COLO829 (cell line): ENCODE results near the gene NCEH1.
"Not testable (repeated sequence)": the region's sequence is repeated elsewhere in the genome, so short reads cannot be mapped to it uniquely, and the experiment has no call there.

Source experiments
- DNase-seq: peaks from one replicate; pipeline ENCODE4 v3.0.0; 2012; ENCODE audit warnings: low spot score

The NCEH1 gene

GRCh38 chr3:172612871-172613678 is 97.8 kb downstream of the NCEH1 start:
- no peak for DNase-seq

DNA sequence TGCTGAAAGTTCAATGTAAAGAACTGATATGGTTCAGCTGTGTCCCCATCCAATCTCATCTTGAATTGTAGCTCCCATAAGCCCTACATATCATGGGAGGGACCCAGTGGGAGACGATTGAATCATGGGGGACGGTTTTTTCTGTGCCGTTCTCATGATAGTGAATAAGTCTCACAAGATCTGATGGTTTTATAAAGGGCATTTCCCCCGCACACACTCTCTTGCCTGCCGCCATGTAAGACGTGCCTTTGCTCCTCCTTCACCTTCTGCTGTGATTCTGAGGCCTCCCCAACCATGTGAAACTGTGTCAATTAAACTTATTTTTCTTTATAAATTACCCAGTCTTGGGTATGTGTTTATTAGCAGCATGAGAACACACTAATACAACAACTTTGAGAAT is 101.1 kb downstream of the NCEH1 start:
- no peak for DNase-seq

DNA sequence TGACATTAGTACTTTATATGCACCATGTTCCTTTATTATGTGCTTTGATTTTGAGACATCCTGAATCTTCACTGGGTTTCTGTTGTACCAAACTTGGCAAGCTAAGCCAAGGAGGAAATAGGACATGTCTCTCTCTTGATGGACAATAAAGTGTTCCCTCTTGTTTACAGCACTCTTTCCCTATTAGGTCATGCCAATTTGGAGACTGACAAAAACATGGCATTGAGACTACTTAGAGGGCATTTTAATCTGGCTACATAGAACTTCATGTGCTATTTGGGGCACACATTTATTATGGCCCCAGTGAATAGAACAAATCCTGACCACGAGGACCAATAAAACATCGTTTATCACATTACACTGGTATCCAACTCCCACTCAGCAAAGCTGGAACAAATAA is 102.3 kb downstream of the NCEH1 start:
- DNase-seq = no peak

DNA sequence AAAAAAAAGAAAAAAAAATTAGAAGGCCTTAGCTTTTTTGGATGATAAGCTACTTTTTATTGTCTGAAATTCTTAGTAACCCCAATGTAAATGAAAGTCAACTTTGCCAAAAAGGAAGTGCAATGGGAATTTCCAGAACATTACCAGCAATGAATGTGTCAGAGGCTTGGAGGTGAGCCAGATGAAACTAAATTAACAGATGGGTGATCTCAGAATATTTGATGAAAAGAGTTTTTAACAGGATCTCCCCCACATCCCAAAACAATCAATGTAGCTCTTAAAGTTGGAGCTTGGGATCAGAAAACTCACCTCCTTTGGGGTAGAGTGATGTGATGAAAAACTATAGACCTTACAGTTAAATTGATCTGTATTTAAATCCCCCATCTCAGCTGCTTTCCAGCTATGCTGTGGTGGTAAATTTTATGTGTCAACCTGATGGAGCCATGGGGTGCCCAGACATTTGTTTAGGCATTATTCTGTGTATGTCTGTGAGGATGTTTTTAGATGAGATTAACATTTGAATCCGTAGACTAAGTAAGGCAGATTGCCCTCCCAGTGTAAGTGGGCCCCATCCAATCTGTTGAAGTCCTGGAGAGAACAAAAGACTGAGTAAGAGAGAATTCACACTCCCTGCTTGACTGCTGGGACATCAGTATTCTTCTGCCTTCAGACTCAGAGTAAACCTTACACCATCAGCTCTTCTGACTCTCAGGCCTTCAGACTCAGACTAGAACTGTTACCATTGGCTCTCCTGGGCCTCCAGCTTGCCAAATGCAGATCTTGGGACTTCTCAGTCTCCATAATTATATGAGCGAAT is 103.4 kb downstream of the NCEH1 start:
- DNase-seq = no peak

DNA sequence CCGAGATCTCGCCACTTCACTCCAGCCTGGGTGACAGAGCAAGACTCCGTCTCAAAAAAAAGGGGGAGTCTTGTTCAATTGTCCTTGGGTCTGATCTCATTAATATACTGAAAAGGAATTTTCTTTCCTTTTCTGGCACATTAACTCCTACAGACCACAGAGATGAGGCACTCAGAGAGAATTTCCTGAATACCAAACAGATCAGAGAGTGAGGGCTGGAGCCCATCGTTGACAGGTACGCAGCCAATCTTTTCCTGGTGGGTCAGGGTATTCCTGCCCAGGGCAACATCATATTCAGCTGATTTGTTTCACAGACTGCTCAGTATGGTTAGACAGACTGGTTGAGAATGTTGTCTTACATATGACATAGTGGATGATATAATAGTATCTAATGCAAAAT is 104.8 kb downstream of the NCEH1 start:
- DNase-seq = no peak

DNA sequence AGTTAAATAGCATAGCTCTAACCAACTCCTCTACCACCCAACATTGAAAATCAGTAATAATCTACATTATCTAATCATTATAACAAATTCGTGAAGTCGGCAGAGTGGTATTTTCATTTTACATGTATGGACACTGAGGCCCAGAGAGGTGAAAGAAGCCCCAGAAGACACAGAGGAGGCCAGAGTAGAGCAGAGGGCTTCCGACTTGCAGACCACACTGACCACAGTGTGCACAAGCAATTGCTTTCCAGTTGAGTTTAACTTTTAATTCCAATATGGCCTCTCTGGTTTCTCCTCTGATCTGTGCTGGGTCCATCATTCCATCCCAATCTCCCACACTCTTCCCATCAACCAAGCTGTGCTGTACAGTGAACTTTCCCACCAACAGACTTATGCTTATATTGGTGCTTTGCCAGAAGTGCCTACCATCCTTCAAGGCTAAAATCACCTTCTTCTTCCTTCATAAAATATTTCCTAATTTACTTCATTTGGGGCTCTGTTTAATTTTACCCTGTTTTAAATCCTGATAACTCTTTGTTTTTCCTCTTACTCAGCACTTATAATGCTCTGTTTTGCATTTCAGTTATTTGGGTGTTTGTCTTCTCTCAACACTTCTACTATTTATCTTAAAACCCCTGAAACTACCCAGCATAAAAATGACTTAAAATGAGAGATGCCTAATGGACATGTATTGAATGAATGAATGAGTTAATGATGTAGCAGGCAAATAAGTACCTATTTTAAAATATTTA is 105.8 kb downstream of the NCEH1 start:
- DNase-seq = no peak

DNA sequence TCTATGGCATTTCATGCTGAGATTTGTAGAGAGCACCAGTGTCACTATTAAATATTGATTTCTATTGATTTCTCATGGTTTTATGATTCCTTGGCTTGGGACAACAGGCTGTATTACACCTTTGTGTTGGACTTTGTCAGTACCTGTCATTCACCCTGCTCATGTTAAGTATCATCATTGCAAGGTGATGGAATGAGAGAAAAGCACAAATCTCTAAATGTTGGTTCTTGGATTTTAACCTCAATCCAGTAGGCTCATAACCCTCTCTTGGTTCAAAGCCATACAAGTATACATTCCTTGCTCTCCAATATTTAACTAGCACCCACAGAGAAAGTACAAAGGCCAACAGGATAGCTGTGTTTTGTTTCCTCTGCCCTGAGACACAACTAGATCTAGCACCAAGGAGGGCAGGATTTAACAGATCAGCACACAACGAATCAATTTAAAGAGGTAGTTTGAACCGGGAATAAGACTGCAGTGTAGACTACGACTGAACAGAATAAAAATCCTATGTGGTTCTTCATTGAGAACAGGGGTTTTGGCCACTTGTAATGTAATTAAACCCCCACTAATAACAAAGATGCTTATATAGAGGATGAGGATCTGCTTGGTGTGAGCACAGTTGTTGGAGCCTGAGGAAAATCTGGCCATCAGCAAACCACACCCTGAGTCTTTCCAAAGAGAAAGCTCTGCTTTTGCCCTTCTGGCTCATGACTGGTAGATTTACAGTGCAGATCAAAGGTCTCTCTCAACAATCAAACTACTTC is 109.6 kb downstream of the NCEH1 start:
- no peak for DNase-seq

DNA sequence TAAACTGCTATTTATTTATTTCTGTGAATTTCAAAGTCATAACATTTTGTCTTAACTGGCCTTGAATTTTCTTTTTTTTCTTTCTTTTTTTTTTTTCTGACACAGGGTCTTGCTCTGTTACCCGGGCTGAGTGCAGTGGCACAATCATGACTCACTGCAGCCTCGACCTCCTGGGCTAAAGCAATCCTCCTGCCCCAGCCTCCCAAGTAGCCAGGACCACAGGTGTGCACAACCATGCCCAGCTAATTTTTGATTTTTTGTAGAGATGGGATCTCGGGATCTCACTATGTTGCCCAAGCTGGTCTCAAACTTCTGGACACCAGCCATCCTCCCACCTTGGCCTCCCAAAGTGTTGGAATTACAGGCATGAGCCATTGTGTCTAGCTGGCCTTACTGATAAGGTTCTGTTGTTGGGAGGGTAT is 110.2 kb downstream of the NCEH1 start:
- no peak for DNase-seq

DNA sequence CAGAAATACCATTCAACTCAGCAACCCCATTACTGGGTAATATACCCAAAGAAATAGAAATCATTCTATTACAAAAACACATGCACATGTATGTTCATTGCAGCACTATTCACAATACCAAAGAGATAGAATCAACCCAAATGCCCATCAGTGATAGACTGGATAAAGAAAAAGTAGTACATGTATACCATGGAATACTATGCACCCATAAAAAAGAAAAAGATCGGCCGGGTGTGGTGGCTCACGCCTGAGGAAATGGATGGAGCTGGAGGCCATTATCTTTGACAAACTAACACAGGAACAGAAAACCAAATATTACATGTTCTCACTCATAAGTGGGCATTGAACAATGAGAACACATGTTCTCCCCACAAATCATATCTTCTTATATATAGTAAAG is 112.0 kb downstream of the NCEH1 start:
- no peak for DNase-seq

DNA sequence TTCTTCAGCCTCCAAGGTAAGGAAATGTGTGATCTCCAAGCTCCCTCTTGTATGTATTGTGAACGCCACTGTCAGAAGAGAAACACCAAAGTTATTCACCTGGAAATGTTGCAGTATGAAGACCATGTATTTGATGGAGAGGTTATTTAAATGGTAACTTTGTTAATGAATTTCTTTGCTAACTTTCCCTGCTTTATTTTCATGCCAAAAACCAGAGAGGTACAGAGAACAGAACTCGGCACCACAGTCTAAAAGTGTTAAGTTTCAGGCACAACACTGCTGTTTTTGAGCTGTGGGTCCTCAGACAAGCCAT is 114.5 kb downstream of the NCEH1 start:
- DNase-seq = no peak

- DNase-seq = peak; percentile 76
These were observed 115.0 kb downstream of the NCEH1 start for GRCh38 chr3:172595664-172596393.

DNA sequence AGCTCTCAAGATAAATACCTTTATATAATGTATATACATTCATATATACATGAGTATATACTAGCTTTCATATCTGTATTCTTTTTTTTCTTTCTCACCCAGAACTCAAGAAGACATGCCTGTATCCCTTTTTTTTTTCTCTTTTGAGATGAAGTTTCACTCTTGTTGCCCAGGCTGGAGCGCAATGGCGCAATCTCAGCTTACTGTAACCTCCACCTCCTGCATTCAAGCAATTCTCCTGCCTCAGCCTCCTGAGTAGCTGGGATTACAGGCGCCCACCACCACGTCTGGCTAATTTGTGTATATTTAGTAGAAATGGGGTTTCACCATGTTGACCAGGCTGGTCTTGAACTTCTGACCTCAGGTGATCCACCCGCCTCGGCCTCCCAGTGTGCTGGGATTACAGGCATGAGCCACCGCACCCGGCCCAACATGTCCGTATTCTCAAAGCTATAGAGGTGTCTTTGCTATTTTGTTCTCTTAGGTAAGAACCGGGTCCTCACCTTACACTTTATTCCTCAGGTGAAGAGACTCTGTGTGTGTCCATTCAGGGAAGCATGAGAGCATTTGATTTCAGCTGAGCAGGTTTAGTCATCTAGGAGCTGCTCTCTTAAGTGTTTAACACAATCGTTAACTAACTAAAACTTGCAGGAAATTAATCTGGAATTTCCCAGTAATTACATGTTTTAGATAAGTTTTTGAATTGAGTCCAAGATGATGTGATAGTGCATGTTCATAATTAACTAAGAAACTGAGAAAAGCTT is 115.8 kb downstream of the NCEH1 start:
- DNase-seq = not testable (repeated sequence)

GRCh38 chr3:172592898-172593669 is 117.8 kb downstream of the NCEH1 start:
- no peak for DNase-seq

GRCh38 chr3:172591876-172592771 is 118.7 kb downstream of the NCEH1 start:
- DNase-seq = no peak

- DNase-seq = no peak
These were observed 119.7 kb downstream of the NCEH1 start for GRCh38 chr3:172591125-172591605.

- no peak for DNase-seq
These were observed 124.4 kb downstream of the NCEH1 start for GRCh38 chr3:172586436-172586835.

GRCh38 chr3:172585954-172586353 is 124.9 kb downstream of the NCEH1 start:
- DNase-seq = no peak

GRCh38 chr3:172582712-172583111 is 128.2 kb downstream of the NCEH1 start:
- DNase-seq = no peak

GRCh38 chr3:172581757-172582166 is 129.1 kb downstream of the NCEH1 start:
- DNase-seq = no peak
